ENCODE results near the gene PLCB3.
"Not testable (repeated sequence)": the region's sequence is repeated elsewhere in the genome, so short reads cannot be mapped to it uniquely, and the experiment has no call there.

Gene PLCB3

GRCh38 chr11:64304316-64305072, 53.2 kb downstream of the PLCB3 start:
- TF ChIP-seq CTCF (conservative IDR thresholded peaks at IDR 0.05; ENCODE audit: low read depth) = peak; percentile 85
- ChIA-PET POLR2A (ENCODE audit: low non-redundant PET) (interaction anchor here (0.5 to 2.0 kb wide), 3 partner anchors 13 to 85 kb away, joined by 3 to 9 read pairs (median 3); partner anchors contain the start of genes PRDX5 and TRMT112), CTCF (interaction anchor here (0.6 to 1.3 kb wide), 9 partner anchors 9 to 118 kb away, joined by 3 to 5 read pairs (median 4); partner anchors contain the start of genes PLCB3 and STIP1)
- peak overlapping the region; percentile 100 for H3K27ac ChIP-seq
- peak; percentile 66 for DNase-seq (ENCODE audit: low spot score)

GRCh38 chr11:64305075-64305690, 53.9 kb downstream of the PLCB3 start, which contains the start of gene ESRRA:
TSS of gene ESRRA (plus strand) at chr11:64305524. CDS start at chr11:64307180, 1,656 bp downstream.
- ChIA-PET POLR2A (ENCODE audit: low non-redundant PET) (interaction anchor here (0.5 to 2.0 kb wide), 2 partner anchors 13 to 84 kb away, joined by 3 to 9 read pairs; partner anchors contain the start of genes PRDX5 and TRMT112), CTCF (interaction anchor here (0.6 to 1.3 kb wide), 5 partner anchors 16 to 101 kb away, joined by 3 to 5 read pairs (median 4); no protein-coding TSS in a partner anchor)
- peak; percentile 98 for DNase-seq (ENCODE audit: low spot score)
- no peak for TF ChIP-seq CTCF (conservative IDR thresholded peaks at IDR 0.05; ENCODE audit: low read depth)
- peak within 1 kb of the TSS; percentile 100 for H3K27ac ChIP-seq

- DNase-seq (ENCODE audit: low spot score) = no peak
- peak; percentile 50 for TF ChIP-seq CTCF (conservative IDR thresholded peaks at IDR 0.05; ENCODE audit: low read depth)
- H3K27ac ChIP-seq = peak overlapping the region; percentile 100
- CTCF ChIA-PET = interaction anchor here (0.6 to 0.9 kb wide), 7 partner anchors 24 to 117 kb away, joined by 3 to 6 read pairs (median 4); no protein-coding TSS in a partner anchor
- POLR2A ChIA-PET (ENCODE audit: low non-redundant PET) = interaction anchor here (2.0 kb wide), 1 partner anchor 12 kb away, joined by 9 read pairs; the partner anchor contains the start of genes PRDX5 and TRMT112
Measured at GRCh38 chr11:64305691-64306562, 54.6 kb downstream of the PLCB3 start.

GRCh38 chr11:64306563-64306875, 55.2 kb downstream of the PLCB3 start:
- ChIA-PET POLR2A (ENCODE audit: low non-redundant PET) (interaction anchor here (1.1 kb wide), 1 partner anchor 35 kb away, joined by 3 read pairs; no protein-coding TSS in a partner anchor), CTCF (interaction anchor here (0.6 to 0.9 kb wide), 5 partner anchors 26 to 116 kb away, joined by 3 to 6 read pairs (median 3); no protein-coding TSS in a partner anchor)
- TF ChIP-seq CTCF (conservative IDR thresholded peaks at IDR 0.05; ENCODE audit: low read depth) = no peak
- H3K27ac ChIP-seq = peak overlapping the region; percentile 100
- no peak for DNase-seq (ENCODE audit: low spot score)

GRCh38 chr11:64306876-64307622, 55.7 kb downstream of the PLCB3 start:
- TF ChIP-seq CTCF (conservative IDR thresholded peaks at IDR 0.05; ENCODE audit: low read depth) = no peak
- peak overlapping the region; percentile 100 for H3K27ac ChIP-seq
- POLR2A ChIA-PET (ENCODE audit: low non-redundant PET) = interaction anchor here (0.6 to 1.1 kb wide), 2 partner anchors 35 to 122 kb away, joined by 3 to 8 read pairs; no protein-coding TSS in a partner anchor
- CTCF ChIA-PET = interaction anchor here (0.6 to 0.9 kb wide), 5 partner anchors 25 to 116 kb away, joined by 3 to 6 read pairs (median 4); no protein-coding TSS in a partner anchor
- DNase-seq (ENCODE audit: low spot score) = no peak

- ChIA-PET CTCF (interaction anchor here (0.7 kb wide), 1 partner anchor 41 kb away, joined by 4 read pairs; no protein-coding TSS in a partner anchor), POLR2A (ENCODE audit: low non-redundant PET) (interaction anchor here (0.6 to 1.1 kb wide), 2 partner anchors 36 to 123 kb away, joined by 3 to 8 read pairs; no protein-coding TSS in a partner anchor)
- not testable (repeated sequence) for DNase-seq (ENCODE audit: low spot score)
- peak overlapping the region; percentile 100 for H3K27ac ChIP-seq
Measured at GRCh38 chr11:64307795-64308194, 56.5 kb downstream of the PLCB3 start.

All from RWPE1 (cell line).